Measurements from ENCODE around the gene EIF4G3.
"Not testable (repeated sequence)": the region's sequence is repeated elsewhere in the genome, so short reads cannot be mapped to it uniquely, and the experiment has no call there.

EIF4G3 gene

GRCh38 chr1:21028520-21029145 lies 148.1 kb downstream of the EIF4G3 start:
- H3K36me3 Mint-ChIP-seq (ENCODE audit: low read depth), result peaks cover 78% of the 10 kb centered on the region
- no peak overlapping the region for H3K4me3 Mint-ChIP-seq
- peaks cover 6% of the 10 kb centered on the region for H3K4me1 Mint-ChIP-seq
- TF ChIP-seq CTCF (IDR thresholded peaks at IDR 0.05), result no peak
- peaks cover 43% of the 10 kb centered on the region for H3K9me3 Mint-ChIP-seq
- DNase-seq, result no peak
- peaks cover 2% of the 10 kb centered on the region for H3K27me3 Mint-ChIP-seq (ENCODE audit: low read depth, poor library complexity)
- H3K27ac Mint-ChIP-seq, result no peak overlapping the region

DNA sequence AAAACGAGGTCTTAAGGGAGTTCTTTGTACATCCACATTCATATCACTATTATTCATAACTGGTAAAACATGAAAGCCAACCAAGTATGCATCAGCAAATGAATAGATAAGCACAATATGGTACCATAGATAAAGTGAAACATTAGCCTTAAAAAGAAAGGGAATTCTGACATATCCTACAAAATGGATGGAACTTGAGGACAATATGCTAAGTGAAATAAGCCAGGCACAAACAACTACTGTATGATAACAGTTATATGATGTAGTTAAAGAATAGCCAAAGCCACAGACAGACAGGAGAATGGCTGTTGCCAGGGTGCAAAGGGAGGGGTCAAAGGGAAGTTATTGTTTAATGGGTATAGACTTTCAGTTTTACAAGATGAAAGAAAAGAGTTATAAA lies 148.9 kb downstream of the EIF4G3 start:
- H3K36me3 Mint-ChIP-seq (ENCODE audit: low read depth), result peaks cover 80% of the 10 kb centered on the region
- H3K27me3 Mint-ChIP-seq (ENCODE audit: low read depth, poor library complexity), result no peaks in the 10 kb centered on the region
- no peak for TF ChIP-seq CTCF (IDR thresholded peaks at IDR 0.05)
- H3K4me1 Mint-ChIP-seq, result peaks cover 7% of the 10 kb centered on the region
- H3K9me3 Mint-ChIP-seq, result peaks cover 50% of the 10 kb centered on the region
- DNase-seq, result no peak
- H3K4me3 Mint-ChIP-seq, result no peak overlapping the region
- H3K27ac Mint-ChIP-seq, result peak overlapping the region; percentile 11

- peaks cover 44% of the 10 kb centered on the region for H3K9me3 Mint-ChIP-seq
- H3K36me3 Mint-ChIP-seq (ENCODE audit: low read depth), result peaks cover 68% of the 10 kb centered on the region
- H3K4me3 Mint-ChIP-seq, result no peak overlapping the region
- H3K4me1 Mint-ChIP-seq, result peaks cover 16% of the 10 kb centered on the region
- no peaks in the 10 kb centered on the region for H3K27me3 Mint-ChIP-seq (ENCODE audit: low read depth, poor library complexity)
- no peak for DNase-seq
- no peak for TF ChIP-seq CTCF (IDR thresholded peaks at IDR 0.05)
- peak overlapping the region; percentile 2 for H3K27ac Mint-ChIP-seq
Observed at GRCh38 chr1:21024918-21025317, 151.8 kb downstream of the EIF4G3 start.

DNA sequence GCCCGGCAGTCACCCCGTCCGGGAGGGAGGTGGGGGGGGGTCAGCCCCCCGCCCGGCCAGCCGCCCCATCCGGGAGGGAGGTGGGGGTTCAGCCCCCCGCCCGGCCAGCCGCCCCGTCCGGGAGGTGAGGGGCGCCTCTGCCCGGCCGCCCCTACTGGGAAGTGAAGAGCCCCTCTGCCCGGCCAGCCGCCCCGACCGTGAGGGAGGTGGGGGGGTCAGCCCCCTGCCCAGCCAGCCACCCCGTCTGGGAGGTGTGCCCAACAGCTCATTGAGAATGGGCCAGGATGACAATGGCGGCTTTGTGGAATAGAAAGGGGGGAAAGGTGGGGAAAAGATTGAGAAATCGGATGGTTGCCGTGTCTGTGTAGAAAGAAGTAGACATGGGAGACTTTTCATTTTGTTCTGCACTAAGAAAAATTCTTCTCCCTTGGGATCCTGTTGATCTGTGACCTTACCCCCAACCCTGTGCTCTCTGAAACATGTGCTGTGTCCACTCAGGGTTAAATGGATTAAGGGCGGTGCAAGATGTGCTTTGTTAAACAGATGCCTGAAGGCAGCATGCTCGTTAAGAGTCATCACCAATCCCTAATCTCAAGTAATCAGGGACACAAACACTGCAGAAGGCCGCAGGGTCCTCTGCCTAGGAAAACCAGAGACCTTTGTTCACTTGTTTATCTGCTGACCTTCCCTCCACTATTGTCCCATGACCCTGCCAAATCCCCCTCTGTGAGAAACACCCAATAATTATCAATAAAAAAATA lies 152.4 kb downstream of the EIF4G3 start:
- not testable (repeated sequence) for H3K4me3 Mint-ChIP-seq; H3K27me3 Mint-ChIP-seq (ENCODE audit: low read depth, poor library complexity); DNase-seq; H3K27ac Mint-ChIP-seq
- H3K4me1 Mint-ChIP-seq, result peaks cover 16% of the 10 kb centered on the region
- peaks cover 41% of the 10 kb centered on the region for H3K9me3 Mint-ChIP-seq
- H3K36me3 Mint-ChIP-seq (ENCODE audit: low read depth), result peaks cover 64% of the 10 kb centered on the region

DNA sequence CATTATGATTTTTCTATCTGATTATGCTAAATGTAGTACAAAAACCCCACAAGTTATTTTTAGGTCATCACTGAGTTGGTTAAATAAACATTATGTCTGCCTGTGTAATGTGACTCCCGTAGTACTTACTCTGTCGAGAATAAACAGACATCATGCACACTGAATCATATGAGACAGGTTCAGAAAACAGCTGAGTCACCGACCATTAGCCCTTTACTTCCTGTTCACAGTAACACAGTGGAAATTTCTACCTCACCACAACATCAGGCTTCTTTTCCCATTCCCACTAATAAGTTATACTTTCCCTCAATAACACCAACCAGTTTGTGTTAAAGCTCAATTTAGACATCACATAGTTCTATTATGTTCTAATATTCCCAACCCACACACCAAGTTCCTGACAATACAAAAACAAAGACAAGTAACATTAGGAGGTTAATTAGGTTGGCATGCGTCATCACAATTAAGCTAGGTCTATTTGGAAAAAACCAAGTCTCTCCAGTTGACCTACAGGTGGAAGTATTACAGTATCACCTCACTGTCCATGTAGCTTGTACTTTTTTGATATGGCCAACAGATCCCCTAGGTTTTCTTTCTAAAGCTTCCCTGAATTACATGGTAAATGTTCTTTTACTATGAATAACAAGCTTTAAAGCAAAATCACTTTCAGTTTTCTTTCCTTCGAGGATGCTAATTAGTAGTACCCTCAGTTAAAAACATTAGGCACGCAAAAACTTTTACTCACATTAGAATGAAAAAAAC lies 154.2 kb downstream of the EIF4G3 start:
- no peaks in the 10 kb centered on the region for H3K27me3 Mint-ChIP-seq (ENCODE audit: low read depth, poor library complexity)
- TF ChIP-seq CTCF (IDR thresholded peaks at IDR 0.05), result no peak
- H3K4me3 Mint-ChIP-seq, result no peak overlapping the region
- peaks cover 16% of the 10 kb centered on the region for H3K4me1 Mint-ChIP-seq
- H3K9me3 Mint-ChIP-seq, result peaks cover 41% of the 10 kb centered on the region
- DNase-seq, result no peak
- H3K36me3 Mint-ChIP-seq (ENCODE audit: low read depth), result peaks cover 57% of the 10 kb centered on the region
- peak overlapping the region; percentile 86 for H3K27ac Mint-ChIP-seq

- TF ChIP-seq CTCF (IDR thresholded peaks at IDR 0.05), result no peak
- no peak for DNase-seq
- peaks cover 39% of the 10 kb centered on the region for H3K9me3 Mint-ChIP-seq
- H3K4me1 Mint-ChIP-seq, result peaks cover 16% of the 10 kb centered on the region
- H3K36me3 Mint-ChIP-seq (ENCODE audit: low read depth), result peaks cover 57% of the 10 kb centered on the region
- peak overlapping the region; percentile 75 for H3K27ac Mint-ChIP-seq
- H3K27me3 Mint-ChIP-seq (ENCODE audit: low read depth, poor library complexity), result no peaks in the 10 kb centered on the region
- no peak overlapping the region for H3K4me3 Mint-ChIP-seq
Observed at GRCh38 chr1:21021311-21021710, 155.4 kb downstream of the EIF4G3 start.

Measured in nephron progenitor cell (in vitro differentiated cells).